GM21423 (cell line): ENCODE results near the gene ATF3.

ENCODE experiments used
- ATAC-seq: cut with Tn5 transposase; IDR thresholded peaks from one replicate; pipeline ENCODE4 v1.9.1; 2021; ENCODE audit warnings: mild to moderate bottlenecking, moderate library complexity; ENCODE audit not compliant: unreplicated experiment

The ATF3 gene, protein sequence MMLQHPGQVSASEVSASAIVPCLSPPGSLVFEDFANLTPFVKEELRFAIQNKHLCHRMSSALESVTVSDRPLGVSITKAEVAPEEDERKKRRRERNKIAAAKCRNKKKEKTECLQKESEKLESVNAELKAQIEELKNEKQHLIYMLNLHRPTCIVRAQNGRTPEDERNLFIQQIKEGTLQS

DNA sequence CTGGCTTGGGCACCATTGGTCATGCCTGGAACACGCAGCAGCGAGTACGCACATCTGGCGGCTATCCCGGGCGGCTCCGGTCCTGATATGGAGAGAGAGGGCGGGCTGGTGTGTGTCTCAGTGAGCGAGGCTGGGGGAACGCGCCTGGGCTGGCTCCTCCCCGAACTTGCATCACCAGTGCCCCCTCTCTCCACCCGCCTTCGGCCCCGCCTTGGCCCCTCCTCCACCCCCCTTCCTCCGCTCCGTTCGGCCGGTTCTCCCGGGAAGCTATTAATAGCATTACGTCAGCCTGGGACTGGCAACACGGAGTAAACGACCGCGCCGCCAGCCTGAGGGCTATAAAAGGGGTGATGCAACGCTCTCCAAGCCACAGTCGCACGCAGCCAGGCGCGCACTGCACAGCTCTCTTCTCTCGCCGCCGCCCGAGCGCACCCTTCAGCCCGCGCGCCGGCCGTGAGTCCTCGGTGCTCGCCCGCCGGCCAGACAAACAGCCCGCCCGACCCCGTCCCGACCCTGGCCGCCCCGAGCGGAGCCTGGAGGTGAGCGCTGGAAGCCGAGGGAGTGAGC, at the start of gene ATF3:
TSS of gene ATF3 (plus strand) at position 370 of the 567 bp plus-strand sequence. CDS start 6,261 bp downstream, outside the sequence.
- peak; percentile 68 for ATAC-seq

DNA sequence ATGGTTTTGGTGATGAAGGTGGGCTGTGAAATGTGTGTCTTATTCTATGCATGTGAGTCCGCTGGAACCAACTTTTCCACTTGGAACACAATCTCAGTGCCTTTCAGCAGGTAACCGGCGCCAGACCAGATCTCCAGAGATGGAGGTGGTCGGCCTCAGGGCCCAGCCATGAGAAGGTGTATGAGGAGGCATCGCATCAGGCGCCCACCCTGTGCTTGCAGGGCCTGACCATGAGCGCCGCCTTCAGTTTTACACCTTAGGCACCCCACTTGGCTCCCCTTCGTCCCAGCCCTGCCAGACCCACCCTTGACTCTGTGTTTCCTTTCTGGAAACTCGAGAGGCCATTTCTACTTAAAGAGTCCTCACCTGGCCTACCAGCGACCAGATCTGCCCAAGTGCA, 48.6 kb upstream of the ATF3 start:
- ATAC-seq = no peak

DNA sequence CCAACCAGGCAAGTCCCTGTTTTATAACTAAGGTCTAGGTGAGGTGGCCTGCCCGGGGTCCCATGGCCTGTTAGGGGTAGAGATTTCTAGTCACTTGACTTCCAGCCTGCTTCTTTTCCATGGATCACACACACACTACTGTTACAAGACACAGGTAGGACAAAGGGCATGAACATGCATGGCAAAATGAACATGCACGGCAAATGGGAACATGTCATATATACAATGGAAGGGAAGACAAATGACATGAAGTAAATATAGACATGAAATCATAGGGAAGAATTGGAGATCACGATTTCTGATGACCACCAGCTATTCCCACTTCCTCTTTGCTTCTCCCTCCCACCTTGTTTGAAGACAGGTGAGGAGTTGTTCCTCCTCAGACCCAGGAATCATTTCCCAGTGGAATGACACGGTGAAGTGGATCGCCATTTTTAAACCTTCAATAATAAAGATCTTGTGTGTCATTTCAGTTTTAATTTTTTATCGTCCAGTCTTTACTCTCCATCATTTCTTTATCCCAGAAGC, 47.6 kb upstream of the ATF3 start:
- ATAC-seq = no peak

DNA sequence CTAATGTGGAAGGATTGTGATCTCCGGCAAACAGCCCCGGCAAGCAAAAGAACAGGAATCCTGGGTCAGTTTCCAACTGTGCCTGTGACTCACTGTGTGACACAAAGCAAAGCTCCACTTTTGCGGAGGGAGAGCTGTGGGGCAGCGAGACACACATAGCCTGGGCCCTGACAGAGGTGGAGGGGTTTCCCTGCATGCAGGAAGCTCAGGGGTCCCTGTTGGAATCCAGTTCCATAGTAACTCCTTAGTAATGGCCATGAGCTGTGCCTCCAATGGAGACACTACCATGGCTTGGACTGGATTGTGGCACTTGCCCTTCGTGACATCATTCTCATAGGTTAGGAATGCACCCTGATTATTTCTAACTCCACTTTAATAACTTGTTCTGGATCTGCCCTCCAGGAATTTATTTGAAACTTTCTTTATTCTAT, 47.0 kb upstream of the ATF3 start:
- no peak for ATAC-seq

DNA sequence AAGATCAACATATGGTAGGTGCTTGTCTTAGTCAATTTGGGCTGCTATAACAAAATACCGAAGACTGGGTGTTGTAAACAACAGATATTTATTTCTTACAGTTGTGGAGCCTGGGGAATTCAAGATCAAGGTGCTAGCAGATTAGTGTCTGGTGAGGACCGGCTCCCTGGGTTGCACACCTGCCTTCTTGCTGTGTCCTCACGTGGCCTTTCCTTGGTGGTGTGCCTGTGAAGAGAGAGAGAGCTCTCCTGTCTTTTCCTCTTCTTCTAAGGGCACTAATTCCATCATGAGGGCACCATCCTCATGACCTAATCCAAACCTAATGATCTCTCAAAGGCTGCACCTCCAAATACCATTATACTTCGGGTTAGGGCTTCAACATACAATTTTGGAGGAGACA, 45.8 kb upstream of the ATF3 start:
- no peak for ATAC-seq

DNA sequence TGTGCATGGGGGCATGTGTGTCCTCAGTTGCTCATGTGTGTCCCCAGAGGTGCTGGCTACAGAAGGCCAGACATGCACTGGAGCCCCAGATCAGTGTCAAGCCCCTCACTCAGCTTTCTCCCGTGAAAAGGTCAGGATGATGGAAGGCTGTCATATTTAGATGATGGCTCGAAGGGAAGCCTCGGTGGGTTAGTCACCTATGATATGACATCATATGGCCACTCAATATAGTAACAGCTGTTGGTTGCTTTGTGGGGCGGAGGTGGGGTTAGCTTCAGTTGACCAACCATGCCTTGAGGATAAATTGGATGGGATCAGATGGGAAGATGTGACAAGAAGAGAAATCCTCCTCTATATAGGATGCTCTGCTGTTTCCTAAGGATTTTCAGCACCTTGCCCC, 43.5 kb upstream of the ATF3 start:
- ATAC-seq = no peak

DNA sequence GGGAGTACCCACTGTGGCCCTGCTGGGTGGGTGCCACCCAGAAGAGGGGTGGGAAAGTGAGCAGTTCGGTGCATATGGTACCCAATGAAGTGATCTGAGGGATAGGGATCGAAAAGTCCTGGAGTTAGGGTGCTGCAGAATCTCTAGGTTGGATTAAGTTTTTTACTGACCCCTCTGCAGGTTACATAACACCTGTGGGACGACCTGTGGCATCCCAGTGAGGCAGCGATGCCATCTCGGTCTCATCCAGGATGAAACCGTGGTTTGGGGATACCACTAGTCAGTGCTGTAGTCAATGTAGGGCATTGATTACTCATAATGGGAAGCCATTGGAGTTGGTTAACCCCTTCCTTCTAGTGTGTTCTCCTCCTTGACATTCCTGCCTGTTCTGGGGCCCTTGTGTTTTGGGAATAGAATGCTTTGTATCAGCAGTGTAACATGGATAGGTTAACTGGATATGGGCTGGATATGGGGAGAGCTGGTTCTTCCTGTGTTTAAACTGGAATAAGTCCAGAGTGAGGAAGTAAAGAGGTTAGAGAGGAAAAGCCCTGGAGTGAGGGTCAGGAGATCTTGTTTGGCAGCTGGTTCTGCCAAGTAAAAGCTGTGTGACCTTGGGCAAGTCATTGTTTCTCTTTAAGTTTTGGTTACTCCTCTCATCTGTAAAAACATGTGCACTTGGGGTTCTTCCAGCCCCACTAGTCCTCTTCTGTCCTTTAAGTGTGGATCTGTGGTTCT, 42.8 kb upstream of the ATF3 start:
- no peak for ATAC-seq

DNA sequence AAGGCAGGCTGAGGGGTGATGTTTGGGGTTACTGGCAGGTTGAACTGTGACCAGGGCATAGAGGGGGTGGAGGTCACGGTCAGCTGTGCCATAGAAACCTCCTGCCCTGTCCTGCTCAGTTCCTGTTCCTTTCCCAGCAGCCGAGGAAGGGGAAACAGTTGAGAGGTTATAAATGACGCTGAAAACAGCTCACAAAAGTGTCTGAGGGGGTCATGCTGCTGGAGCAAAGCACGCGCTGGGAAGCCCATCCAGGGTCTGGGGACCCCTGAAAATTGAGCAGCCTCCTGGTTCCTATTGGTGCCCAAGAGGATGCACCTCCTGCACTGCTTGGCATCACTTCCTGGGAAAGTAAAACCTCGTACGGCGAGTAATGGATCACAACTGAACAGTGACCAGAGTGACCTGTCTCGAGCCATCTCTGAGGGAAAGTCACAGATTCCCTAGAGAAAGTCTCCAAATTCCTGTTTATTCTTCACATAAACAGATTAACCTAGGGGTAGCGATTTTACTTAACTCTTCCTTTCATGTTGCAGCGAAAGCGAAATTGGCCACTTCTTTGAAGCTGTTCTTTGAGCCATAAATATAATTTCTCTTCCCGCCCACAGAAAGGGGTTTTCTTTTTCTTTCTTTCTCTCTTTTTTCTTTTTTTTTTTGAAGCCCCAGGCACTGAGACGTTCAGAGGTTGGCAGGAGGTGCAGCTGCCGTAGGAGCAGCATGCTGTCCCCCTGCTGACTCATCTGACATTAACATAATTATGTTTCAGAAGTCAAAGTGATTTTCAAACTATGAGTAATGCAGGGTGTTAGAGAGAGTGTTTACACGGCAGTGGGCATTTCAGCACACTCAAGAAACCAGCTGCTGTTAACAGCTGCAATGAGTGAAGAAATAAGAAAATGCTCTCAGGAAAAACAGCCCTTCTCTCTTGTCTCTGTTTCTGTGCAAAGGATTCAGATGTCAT, 41.8 kb upstream of the ATF3 start:
- peak; percentile 98 for ATAC-seq

DNA sequence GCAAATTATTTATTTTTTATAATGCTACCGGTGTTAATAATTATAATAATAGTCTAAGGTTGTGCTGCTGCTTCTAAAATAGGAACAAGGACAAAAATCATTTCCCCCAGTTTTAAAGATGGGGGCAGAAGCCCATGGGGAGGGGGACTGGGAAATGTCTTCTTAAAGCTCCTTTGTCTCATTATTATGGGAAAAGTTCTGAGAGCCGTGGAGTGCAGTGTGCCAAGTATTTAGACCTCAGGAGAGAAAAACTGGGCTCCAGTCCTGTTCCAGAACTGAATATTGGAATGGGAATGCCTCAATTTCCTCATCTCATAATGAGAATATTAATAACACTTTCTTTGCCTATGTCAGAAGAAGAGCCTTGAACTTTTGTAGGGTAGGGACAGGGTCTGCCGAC, 40.9 kb upstream of the ATF3 start:
- ATAC-seq = no peak

DNA sequence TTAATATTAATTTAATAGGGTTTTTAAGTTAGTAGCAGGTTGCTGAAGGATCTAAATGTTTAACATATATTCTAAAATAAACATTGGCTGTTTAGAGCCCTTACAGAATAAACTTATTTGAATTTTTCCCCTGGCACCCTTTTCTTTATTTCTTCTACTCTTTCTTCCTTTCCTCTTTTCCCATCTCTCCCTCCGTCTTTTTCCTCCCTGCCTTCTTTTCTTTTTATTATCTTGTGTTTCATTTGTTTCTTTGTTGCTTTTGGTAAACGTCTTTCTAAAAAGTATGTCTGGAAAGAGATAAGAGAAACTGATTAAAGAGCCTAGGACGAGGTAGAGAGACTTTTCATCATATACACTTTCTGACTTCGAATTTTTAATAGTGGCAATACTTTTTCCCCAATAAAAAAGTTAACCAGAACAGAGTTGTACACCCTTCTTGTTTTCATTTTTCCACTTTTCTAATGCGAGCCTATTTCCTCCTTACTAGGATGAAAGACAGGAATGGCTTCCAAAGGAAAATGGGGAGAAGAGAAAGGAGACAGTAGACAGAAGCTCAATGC, 39.5 kb upstream of the ATF3 start:
- no peak for ATAC-seq

DNA sequence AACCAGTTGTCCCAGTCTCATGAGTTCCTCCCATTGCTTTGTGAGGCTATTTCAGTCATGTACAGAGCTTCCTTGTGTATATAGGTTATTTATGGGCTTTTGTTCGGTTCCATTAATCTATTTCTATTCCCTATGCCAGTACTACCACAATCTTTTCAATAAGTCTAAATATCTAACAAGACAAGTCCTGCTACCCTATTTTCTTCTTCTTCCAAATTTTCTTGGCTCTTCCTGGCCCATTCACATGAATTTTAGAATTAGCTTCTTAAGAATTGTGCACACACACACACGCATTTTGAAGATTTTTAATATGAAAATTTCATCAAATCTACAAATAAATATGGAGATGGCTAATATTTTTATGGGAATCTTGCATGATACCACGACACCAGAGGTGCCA, 33.8 kb upstream of the ATF3 start:
- ATAC-seq = no peak

DNA sequence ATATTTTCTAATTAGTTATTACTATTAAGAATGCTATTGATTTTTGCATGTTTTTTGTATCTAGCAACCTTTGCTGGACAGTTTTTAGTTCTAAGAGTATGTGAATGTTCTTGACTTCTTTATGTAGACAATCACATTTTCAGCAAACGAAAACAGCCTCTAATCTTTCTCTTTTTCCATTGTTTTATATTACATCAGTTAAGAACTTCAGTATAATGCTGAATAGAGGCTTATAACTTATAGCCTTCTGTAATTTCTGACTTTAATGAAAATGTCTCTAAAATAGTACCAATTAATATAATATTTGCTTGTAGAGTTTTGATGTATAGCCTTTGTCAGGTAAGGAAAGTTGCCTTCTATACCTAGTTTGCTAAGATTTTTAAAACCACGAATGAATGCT, 33.2 kb upstream of the ATF3 start:
- ATAC-seq = no peak

DNA sequence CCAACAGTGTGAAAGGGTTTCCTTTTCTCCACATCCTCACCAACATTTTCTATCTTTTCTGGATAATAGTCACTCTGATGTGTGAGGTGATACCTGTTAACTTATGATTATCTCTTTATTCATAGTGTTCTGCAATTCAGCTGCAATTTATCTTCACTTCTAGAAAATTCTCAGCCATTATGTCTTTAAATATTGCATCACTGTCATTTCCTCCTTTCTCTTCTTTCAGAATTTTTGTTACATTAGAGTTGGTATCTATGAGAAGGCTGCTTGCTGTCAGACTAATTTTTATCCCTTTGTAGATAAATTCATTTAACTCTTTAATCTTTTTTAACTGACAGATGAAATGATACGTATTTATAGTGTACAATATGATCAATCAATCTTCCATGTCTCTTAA, 30.5 kb upstream of the ATF3 start:
- ATAC-seq = no peak

DNA sequence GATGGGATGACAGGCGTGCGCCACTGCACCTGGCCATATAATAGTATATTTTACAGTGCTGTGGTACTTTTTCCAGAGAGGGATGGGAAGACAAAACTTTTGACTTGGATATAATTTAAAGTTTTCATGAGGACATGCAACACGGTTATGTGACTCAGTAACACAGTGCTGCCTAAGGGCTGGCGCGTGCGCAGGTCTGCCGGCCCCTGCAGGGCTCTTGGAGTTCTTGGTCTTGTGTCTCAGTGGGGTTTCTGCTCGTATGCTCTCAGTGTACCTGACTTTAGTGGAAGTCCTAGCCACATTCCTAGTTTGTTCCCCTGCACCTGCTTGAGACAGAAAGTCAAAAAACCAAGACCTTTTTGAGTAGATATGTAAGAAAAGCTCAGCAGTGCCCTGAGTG, 27.5 kb upstream of the ATF3 start:
- no peak for ATAC-seq

DNA sequence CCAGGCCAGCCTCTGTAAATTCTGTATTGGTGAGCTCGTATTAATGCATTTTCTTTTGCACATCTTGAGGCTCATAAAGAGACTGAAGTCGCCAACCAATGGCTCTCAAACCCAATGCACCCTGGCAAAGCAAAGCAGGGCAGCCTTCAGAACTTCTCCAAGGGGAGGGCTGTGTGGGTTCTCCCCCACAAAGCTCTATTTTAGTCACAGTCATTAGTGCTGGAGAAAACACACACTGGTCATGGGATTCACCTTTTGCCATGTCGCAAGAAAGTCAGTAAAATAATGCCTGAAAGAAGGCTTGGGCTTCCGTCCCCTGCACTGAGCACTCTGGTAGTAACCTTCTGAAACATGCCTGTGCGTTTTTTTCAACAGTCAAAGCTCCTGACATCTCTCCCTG, 26.3 kb upstream of the ATF3 start:
- no peak for ATAC-seq

DNA sequence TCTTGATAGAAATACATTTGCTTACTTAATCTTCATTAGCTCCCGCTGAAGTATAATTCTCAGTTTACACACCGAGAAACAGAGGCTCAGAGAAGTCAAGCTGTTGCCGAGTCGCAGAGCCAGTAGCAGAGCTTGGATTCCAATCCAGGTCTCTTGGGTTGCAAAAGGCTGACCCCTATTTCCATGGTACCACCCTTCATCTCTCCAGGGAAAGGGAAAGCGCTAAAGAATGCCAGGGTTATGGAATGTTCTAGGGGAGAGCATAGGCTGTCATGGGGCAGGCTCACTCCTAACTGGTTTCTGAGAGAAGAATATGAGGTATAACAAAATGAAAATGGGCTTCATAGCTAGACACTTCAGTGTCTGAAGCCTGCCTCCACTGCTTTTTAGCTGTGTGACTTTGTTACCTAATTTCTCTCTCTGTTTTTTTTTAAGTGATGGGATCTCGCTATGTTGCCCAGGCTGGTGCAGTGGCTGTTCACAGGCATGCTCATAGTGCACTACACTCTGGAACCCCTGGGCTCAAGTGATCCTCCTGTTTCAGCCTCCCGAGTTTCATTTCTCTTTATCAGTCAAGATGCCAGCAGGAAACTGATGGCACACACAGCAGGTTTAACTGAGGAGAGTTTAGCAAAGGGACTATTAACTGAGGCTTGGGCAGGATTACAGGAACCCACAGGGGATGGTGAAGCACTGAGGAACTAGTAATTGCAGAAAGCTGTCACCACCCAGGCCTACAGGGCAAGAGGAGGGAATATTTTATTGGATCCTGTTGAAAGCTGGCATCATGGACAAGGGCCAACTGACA, 25.5 kb upstream of the ATF3 start:
- ATAC-seq = no peak

DNA sequence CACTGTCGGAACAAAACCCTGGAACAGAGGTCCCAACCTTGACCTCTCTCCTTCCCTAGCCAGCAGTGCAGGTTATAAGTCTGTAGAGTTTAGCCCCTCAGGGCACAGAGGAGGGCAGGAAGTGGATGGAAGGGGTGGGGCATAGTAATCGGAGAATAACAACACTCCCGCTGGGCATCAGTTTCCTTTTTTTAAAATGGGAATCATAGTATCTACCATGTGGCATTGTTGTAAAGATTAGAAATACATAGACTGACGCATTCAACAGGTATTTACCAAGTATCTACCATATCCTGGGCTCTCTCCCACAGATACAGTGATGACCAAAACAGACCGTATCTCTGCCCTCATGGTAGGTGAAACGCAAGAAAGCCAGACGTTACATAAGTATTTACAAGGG, 24.9 kb upstream of the ATF3 start:
- no peak for ATAC-seq

DNA sequence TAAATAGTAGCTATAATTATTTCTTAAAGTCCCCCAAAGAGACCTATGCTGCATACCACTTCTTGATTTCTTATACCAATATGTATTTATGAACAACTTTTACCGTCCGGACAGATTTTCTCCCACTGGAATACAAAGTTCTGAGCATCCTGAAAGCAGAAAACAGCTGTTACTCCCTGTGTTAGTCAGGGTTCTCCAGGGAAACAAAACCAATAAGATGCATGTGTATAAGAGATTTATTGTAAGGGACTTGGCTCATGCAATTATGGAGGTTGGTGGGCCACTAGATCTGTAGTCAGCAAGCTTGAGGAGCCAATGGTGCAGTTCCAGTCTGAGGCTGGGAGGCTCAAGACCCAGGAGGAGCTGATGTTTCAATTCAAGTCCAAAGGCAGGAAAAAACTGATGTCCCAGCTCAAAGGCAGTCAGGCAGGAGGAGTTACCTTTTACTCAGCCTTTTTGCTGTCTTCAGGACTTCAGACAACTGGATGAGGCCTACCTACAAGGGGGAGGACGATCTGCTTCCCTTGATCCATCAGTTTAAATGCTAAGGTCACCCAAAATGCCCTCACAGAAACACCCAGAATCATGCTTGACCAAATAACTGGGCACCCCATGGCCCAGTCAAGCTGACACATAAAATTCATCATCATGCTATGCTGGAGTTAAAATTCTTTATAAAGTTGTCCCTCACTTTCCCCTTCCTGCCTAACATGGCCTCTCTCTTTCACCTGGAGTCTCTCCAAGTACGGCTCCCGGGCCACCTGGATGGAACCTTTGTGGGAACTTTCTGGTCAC, 24.3 kb upstream of the ATF3 start:
- ATAC-seq = no peak

DNA sequence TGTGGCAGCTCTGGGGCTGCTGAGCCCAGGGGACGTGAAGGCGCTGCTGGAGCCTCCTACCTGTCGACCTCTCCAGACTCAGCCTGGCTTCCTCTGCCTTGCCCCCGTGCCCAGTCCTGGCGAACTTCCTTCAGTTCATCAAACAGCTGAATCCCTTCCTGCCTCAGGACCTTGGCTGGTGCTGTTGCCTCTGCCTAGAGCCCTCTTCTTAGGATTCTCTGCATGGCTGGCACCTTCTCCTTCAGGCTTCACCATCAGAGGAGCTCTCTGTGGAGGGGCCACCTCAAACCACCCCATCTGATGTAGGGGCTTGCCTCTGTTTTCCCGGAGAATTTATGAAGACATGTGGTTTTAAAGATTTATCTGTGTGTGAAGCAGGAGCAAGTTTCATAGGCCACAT, 23.4 kb upstream of the ATF3 start:
- no peak for ATAC-seq
